NCI-H2081 (cell line): Measurements from ENCODE around the gene CYTL1.
"Not testable (repeated sequence)": the region's sequence is repeated elsewhere in the genome, so short reads cannot be mapped to it uniquely, and the experiment has no call there.

Experiments
- DNase-seq, 2 experiments: peaks; one replicate each; lab custom pipeline; 2025; lab: John Stamatoyannopoulos, UW

CYTL1 gene

DNA sequence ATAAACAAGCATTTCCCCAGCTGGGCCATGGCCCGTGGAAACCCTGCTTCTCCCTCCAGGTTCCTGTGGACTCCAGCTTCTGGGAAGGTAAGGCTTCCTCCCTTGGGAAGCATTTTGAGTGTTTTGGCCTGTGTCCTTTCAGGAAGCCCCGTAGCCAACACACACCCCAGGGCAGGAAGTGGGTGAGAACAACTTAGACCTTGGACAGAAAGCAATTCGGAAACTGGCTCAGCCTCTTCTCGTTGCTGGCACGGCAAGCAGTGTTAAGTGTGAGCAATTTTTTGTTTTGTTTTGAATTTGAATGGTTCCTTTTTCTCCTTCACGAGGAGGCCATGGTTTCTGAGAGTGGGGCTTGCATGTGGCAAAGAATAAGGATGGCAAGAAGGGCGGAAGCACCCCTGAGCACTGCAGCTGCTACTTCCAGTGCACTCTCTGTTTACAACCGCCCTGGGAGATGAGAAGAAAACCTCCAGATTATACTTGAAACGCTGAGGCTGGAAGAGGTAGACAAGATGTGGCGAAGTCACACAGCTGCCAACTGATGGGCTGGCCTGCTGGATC is 14.1 kb upstream of the CYTL1 start:
- no peak for DNase-seq

DNA sequence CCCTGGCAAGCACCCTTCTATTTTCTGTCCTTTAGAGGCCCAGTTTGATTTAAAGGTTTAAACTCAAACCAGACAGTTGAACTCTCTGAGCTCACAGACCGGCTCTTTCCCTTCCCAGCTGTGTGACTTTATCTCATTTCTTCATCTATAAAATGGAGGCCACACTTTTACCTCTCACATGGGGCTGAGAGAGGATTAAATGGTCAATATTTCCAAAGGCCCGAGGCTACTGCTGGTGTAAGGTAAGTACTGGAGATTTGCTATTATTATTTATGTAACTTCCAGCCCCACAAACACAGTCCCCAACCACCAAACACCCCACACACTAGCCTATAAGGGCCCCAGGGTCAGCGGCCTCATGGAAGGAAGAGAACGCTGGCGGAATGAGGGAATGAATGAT is 13.6 kb upstream of the CYTL1 start:
- no peak for DNase-seq

DNA sequence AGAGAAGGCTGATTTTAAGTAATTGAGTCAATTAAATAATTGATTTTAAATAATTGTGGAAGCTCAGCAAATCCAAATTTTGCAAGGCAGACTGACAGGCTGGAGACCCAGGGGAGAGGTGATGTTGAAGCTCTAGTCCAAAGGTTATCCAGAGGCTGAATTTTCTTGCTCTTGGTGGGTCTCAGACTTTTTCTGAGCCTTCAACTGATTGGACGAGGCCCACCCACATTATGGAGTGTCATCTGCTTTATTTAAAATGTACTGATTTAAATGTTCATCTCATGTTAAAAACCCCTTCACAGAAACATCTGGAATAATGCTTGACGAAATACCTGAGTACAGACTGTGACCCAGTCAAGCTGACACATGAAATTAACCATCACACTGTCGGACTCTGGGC is 11.7 kb upstream of the CYTL1 start:
- no peak for DNase-seq

DNA sequence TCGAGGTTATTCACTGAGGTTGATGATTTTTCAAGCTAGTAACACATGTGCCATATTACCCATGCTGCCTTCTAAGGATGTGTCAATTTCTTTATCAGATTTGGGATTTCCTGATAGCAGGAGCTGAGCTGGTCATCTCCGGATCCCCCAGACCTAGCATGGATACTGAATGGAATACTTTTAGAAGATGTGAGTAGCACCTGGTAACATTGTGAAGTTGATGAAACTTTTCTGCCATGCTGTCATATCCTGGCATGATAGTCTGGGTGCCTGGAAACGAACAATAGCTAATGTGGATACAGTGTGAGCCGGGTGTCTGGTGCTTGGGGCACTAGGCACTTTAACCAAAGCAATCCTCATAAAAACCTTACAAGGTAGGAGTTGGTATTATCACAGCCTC is 11.0 kb upstream of the CYTL1 start:
- no peak for DNase-seq

DNA sequence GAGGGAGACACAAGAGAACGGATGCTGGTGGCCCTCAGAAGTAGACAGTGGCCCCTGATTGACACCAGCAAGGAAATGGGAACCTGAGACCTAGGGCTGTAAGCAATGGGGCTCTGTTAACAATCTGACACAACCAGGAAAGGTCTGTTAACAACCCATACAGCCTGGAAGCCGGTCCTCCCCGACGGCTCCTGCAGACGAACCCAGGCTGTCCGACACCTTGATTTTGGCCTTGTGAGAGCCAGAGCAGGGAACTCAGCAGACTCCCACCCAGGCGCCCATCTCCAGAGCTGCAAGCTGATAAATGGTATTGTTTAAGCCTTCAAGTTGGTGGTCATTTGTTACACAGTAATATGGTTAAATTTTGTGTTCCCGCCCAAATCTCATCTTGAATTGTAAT is 10.2 kb upstream of the CYTL1 start:
- no peak for DNase-seq

DNA sequence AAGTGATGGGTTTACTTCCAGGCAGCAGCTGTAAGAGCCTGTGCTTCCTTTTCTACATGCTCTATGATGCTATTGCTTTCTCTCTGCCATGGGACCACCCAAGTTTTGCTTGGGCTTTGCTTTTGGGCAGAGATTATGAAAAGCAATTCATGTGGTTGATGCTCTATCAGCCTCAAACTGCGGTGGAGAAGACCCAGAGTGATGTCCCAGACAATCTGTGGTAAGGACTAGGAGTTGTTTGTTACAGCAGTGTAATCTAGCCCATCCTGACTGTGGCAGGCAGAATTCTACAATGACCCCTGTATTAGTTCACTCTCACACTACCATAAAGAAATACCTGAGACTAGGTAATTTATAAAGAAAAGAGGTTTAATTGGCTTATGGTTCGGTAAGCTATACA is 9.2 kb upstream of the CYTL1 start:
- no peak for DNase-seq

DNA sequence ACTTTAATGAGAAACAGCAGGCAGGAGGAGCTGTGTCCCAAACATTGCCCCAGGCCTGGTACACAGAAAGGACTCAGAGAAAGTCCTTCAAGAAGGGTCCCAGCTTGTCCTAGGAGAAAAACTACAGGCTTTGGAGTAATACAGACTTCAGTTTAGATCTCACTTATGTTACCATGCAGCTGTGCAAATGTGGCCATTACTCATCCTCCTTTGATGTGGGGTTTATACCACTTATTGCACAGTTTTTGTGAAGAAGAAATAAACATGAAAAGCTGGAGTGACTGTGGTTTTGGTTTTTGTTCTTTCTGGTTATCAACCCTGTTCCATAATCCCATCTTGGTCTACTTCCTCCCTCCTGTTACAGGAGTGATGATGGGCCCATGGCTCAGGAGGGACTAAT is 8.1 kb upstream of the CYTL1 start:
- no peak for DNase-seq

DNA sequence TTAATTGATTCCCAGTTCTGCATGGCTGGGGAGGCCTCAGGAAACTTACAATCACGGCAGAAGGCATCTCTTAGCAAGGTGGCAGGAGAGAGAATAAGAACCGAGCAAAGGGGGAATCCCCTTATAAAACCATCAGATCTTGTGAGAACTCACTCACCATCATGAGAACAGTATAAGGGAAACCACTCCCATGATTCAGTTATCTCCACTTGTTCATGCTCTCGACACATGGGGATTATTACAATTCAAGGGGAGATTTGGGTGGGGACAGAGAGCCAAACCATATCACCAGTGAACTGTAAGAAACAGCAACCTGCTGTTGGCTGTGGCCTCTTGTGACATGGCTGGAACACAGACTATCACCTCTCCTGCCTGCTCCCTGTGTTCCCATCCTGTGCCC is 7.1 kb upstream of the CYTL1 start:
- DNase-seq, result no peak

DNA sequence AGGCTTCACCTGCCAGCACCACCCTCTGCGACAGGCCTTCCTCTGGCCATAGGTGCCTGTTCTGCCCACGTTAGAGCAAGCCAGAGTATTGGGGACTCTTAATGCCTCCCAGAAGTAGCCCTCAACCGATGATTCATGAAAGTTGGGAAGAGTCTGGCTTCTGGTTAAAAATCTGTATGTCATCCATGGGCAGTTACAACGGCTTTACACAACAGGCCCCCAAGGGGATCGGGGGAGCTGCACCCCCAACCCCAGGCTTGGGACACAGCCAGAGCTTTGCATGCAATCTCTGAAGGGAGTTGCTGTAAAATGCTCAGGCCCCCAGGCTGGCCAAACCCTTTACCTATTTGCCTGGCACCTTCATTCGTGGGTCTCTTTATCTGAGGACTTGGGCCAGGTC is 5.4 kb upstream of the CYTL1 start:
- no peak for DNase-seq

DNA sequence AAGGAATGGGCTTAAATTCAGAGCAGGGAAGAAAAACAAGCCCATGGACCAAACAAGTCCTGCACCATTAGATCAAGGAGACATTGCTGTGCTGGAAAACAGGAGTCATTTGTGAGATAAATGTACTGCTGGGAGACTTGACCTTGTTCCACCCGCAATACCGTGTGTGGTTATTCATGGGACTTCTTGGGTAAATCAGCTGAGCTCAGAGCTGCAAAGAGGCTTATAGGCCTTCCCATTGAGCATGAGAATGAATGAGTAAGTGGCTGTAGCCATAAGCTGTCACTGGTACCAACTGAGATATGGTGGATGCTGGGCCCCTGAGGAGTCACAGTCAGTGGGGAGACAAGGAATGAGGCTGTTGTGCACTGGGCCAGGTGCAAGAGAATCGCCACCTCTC is 2.3 kb upstream of the CYTL1 start:
- DNase-seq, result no peak

DNA sequence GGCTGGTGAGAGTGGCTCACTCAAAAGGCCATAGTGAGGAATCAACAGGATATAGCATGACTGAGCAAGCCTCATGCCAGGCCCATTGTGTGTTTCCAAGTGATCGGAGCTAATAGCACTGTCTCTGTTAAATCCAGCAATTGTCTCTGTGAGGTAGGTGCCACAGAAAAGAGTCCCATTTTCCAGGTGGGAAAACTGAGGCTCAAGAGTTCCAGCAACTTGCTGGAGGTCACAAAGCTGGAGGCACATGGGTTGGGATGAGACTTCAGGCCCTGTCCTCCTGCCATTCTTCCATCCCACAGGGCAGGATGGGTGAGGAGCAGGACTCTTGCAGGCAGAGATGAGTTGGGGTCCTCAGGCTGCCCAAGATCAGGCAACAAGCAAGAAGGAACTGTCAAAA is 1.1 kb upstream of the CYTL1 start:
- no peak for DNase-seq

DNA sequence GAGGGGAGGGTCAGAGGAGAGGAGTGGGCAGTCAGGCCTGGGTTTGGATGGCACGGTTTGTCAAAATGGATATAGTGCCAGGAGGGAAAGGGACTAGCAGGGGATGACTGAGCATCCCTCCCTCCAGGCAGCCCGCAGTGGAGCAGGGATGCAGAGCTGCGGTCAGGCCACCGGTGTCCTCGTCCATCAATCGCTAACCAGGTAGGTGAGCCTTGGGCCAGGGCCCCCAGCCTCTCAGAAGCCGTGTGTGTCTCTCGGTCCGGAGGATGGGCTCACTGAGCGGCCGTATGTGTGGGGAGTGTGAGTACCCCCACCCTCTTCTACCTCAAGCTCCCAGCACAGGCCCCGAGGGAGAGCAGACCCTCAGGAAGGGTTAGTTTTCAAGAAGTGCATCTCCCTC is 538 bp upstream of the CYTL1 start:
- DNase-seq, result no peak

DNA sequence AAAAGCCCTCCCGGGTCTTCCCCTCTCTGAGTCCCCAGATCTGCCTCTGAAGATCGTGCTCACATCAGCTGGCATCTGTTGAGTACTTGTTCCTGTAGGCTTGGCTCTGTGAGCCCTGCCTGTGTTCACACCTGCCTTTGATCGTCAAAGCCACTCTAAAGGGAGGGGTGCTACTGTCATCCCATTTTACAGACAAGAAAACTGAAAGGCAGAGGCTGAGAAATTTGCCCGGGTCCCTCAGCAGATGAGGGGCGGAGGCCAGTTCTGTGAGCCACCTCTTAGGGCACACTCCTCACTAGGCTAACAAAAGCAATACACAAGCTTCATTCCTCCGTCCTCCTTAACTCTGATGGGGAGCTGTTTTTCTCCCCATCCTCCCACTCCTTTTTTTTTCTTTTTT is 655 bp downstream of the CYTL1 start:
- no peak for DNase-seq

DNA sequence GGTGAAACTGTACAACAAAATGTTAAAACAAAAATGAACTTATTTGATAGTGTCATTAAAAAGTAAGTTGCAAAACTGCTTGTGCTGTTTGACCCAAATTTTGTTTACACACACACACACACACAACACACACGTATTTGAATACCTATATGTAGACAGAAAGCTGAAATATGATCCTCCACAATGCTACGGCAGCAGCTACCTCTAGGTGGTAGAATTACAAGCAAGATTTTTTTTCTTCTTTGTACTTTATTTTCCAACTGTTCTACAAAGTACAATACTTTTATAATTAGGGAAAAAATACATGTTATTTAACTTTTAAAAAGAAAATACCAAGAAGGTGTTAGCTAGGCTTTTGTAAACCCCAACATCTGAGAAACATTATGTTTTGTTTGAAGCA is 1.2 kb downstream of the CYTL1 start:
- no peak for DNase-seq

DNA sequence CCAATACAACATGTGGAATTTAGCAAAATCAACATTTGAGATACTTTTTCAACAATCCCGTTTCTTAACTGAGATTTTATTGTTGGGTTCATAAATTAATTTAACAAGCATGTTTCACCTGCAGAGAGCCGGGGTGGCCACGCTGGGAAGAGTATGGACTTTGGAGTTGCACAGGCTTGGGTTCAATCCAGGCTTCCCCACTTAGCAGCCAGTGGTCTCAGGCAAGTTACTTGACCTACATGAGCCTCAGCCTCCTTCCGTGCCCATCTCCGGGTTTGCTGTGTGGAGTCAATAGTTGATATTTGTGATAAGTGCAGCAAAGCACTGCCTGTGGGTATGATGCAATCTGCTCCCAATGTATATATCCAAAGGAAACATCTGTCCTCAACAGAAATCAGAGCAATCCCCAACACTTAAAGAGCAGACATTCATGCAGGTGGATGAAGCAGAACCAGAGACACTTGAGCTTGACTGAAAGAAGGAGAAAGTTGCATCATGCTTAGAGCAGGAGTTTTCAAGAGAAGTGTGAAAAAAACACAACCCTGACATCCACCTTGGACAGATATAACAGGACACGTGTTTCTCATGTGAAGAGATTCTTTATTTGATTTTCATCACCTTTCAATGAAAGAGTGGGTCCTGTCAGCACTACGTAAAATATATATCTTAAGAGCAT is 5.1 kb downstream of the CYTL1 start:
- DNase-seq, result no peak

DNA sequence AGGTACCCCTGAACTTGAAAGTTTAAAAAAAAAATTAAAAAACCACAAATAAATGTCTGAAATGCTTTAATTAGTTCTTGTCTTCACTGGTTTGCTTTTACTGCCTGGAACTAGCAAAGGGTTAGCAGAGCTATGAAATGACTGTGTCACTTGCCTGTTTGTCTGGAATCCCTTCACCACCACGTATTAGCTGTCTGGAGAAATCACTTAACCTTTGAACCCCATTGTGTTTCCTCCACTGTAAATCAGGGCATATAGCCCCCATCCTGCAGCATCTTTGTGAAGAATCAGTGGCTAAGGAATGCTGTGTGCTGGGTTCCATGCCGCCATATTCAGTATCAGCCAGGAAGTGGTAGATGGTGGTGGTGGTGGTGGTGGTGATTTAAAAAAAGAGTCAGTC is 6.3 kb downstream of the CYTL1 start:
- DNase-seq, result no peak

DNA sequence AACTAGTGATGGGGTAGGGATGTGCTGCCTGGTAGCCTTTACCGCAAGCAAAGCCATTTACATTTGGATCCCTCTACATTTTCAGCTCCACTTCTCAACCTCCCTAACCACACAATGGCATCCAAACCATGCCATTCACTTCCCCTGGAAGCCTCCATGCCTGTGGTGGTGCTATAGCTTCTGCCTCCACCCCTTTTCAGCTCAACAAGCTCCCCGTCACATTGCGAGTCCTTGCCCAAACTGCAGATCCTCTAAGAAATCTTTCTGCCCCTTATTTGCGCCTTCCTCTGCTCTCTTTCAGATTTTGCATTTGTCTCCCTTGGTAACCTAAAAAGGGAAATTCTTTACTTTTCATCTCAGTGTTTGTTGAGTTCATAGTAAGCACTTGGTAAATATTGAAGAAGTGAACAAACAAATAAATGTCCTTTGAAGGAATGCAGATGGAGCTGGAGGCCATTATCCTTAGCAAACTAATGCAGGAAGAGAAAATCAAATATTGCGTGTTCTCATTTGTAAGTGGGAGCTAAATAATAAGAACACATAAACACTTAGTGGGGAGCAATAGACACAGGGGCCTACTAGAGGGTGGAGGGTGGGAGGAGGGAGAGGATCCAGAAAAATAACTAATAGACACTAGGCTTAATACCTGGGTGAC is 6.9 kb downstream of the CYTL1 start:
- DNase-seq, result no peak

DNA sequence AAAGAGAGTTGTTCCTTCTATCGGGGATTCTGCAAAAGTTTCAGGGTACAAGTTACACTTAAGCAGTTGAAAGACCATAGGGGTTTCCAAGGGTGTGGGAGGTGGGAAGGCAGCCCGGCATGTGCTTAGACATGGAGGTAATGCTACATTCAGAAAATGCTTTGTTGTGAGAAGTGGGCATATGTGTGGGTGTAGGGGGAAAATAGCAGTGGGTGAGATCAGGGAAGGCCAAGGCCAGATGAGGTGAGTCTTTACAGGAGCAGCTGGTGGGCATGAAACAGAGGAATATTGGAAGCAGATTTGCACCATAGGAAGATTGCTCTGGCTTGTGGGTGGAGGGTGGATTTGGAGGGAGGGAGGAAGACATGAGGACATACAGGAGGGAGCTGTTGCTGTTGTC is 8.3 kb downstream of the CYTL1 start:
- no peak for DNase-seq

DNA sequence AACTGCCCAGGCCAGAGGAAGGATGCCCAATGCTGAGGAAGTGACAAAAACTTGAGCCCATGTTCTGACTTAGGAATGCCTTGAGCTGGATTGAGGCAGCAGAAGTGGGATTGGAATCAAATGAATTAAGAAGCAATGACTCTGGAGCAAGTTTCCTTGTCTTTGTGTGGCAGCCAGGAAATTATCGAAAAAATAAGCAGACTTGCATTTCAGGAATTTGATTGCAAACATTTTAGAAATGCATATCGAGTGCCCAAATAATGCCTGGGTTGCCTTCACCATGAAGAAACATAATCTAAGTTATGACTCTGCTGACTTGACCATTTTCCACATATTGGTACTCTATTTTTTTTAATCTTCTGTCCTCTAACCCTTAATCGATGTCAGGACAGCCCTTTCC is 9.5 kb downstream of the CYTL1 start:
- no peak for DNase-seq

DNA sequence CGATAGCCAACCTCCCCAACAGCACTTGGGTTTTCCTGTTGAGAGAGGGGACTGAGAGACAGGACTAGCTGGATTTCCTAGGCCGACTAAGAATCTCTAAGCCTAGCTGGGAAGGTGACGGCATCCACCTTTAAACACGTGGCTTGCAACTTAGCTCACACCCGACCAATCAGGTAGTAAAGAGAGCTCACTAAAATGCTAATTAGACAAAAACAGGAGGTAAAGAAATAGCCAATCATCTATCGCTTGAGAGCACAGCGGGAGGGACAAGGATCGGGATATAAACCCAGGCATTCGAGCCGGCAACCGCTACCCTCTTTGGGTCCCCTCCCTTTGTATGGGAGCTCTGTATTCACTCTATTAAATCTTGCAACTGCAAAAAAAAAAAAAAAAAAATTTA is 12.3 kb downstream of the CYTL1 start:
- DNase-seq, result not testable (repeated sequence)

DNA sequence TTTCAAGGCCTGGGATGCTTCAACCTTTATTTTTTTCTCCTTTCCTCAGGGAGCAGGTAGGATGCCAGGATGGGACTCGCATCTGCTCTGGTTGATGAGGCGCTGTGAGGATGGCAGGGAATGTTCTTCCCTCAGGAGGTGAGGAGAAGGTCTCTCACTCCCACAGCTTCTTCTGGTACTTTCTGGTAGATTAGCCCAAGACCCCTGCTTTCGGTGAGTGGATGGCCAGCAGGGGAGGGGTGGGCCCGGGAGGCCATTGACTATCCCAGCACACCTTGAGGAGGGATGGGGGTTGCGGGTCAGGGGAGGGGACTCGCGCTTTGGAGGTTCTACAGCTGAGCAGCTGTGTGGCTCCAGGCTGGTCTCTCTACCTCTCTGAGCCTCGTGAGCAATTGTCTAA is 14.8 kb downstream of the CYTL1 start:
- DNase-seq, result no peak

DNA sequence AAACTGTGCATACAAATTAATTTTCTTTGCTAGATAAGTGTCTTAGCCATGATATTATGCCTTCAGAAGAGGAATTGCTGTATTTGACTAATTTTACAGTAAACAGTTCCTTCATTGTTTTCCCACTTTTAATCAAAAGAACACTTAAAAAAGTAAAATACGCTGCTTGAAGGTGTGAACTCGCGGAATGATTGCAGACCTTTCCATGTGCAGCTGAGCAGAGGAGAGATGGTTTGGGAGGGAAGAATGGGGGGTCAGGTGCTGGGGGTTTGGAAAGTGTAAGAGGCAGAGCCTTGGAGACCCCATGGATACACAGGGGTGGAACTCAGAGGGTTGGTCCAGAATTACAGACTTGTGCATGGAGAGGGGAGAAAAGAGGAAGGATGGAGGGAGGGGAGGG is 15.3 kb downstream of the CYTL1 start:
- no peak for DNase-seq

DNA sequence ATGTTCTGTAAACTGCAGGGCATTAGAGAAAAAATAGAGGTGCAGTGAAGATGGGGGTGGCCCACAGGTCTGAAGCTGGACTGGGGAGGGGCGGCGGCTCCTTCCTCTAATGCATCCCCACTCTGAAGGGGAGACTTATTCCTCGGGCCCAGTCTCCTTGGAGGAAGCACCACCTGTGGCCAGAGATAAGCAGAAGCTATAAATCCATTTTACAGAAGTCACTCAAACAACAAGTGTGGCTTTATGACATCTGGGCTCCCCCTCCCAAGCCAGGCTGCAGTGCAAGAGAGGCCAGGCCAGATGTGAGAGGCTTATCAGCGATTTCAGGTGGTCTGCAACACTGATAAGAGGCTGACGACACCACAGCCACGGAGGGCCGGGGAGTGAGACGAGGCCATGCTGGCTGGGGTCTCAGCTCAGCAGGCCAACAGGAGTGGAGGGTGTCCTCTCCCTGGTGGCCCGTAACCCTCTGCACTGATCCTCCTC is 15.8 kb downstream of the CYTL1 start:
- DNase-seq, result no peak

DNA sequence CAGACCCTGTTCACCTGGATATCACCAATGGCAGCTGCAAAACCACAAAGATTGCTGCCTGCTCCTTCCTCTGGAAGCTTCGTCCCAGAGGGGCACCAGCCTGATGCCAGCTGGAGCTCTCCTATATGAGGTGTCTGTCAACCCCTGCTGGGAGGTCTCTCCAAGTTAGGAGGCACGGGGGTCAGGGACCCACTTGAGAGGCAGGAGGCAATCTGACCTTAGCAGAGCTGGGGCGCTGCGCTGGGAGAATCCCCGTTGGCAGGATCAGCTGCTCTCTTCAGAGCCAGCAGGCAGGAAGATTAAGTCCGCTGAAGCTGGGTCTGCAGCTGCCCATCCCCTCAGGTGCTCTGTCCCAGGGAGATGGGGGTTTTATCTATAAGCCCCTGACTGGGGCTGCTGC is 17.6 kb downstream of the CYTL1 start:
- not testable (repeated sequence) for DNase-seq
